SKM-1 treated with dmso at 0.1 percent for 144 hours (cell line): Measurements from ENCODE around the gene MBD3L5.
A peak's percentile ranks its signal among the peaks of the same experiment; 100 is the strongest.
"Not testable (repeated sequence)": the region's sequence is repeated elsewhere in the genome, so short reads cannot be mapped to it uniquely, and the experiment has no call there.

Experiments used
- DNase-seq: peaks from one replicate; lab custom pipeline; 2025; ENCODE audit not compliant: unreplicated experiment; lab: John Stamatoyannopoulos, UW

The MBD3L5 gene

GRCh38 chr19:7051421-7051820, 21.0 kb downstream of the MBD3L5 start:
- DNase-seq = not testable (repeated sequence)

GRCh38 chr19:7052896-7053295, 22.5 kb downstream of the MBD3L5 start:
- not testable (repeated sequence) for DNase-seq

GRCh38 chr19:7054635-7055368, 24.4 kb downstream of the MBD3L5 start:
- DNase-seq = not testable (repeated sequence)

- not testable (repeated sequence) for DNase-seq
Measured at GRCh38 chr19:7055679-7056078, 25.3 kb downstream of the MBD3L5 start.

GRCh38 chr19:7056371-7056770, 26.0 kb downstream of the MBD3L5 start:
- not testable (repeated sequence) for DNase-seq

GRCh38 chr19:7058576-7058975, 28.2 kb downstream of the MBD3L5 start, which contains the start of gene MBD3L3:
MBD3L3 (minus strand) TSS chr19:7058676; CDS start chr19:7058605, 71 bp downstream.
- DNase-seq = not testable (repeated sequence)

- not testable (repeated sequence) for DNase-seq
Measured at GRCh38 chr19:7059977-7060376, 29.6 kb downstream of the MBD3L5 start.

GRCh38 chr19:7063339-7063738, 33.0 kb downstream of the MBD3L5 start:
- no peak for DNase-seq

- DNase-seq = no peak
Measured at GRCh38 chr19:7063764-7064418, 33.5 kb downstream of the MBD3L5 start.

GRCh38 chr19:7067122-7067521, 36.7 kb downstream of the MBD3L5 start:
- not testable (repeated sequence) for DNase-seq

- no peak for DNase-seq
Measured at GRCh38 chr19:7067716-7068115, 37.3 kb downstream of the MBD3L5 start.

GRCh38 chr19:7068599-7068998, 38.2 kb downstream of the MBD3L5 start:
- DNase-seq = no peak

- DNase-seq = peak; percentile 92
Measured at GRCh38 chr19:7069042-7069903, 38.9 kb downstream of the MBD3L5 start, which contains the start of gene ZNF557. ZNF557 (plus strand) TSS chr19:7069703; CDS start chr19:7075075, 5,372 bp downstream.

- no peak for DNase-seq
Measured at GRCh38 chr19:7069904-7070226, 39.5 kb downstream of the MBD3L5 start.

- no peak for DNase-seq
Measured at GRCh38 chr19:7072541-7072940, 42.2 kb downstream of the MBD3L5 start.

- no peak for DNase-seq
Measured at GRCh38 chr19:7074705-7075282, 44.4 kb downstream of the MBD3L5 start.

GRCh38 chr19:7076151-7076550, 45.8 kb downstream of the MBD3L5 start:
- DNase-seq = no peak

- DNase-seq = no peak
Measured at GRCh38 chr19:7078008-7078407, 47.6 kb downstream of the MBD3L5 start.
